AML-193 (cell line): ENCODE measurements around the gene TRAPPC6A.

Source experiments
- DNase-seq, 2 experiments: peaks; one replicate each; lab custom pipeline; 2025; lab: John Stamatoyannopoulos, UW

TRAPPC6A gene

DNA sequence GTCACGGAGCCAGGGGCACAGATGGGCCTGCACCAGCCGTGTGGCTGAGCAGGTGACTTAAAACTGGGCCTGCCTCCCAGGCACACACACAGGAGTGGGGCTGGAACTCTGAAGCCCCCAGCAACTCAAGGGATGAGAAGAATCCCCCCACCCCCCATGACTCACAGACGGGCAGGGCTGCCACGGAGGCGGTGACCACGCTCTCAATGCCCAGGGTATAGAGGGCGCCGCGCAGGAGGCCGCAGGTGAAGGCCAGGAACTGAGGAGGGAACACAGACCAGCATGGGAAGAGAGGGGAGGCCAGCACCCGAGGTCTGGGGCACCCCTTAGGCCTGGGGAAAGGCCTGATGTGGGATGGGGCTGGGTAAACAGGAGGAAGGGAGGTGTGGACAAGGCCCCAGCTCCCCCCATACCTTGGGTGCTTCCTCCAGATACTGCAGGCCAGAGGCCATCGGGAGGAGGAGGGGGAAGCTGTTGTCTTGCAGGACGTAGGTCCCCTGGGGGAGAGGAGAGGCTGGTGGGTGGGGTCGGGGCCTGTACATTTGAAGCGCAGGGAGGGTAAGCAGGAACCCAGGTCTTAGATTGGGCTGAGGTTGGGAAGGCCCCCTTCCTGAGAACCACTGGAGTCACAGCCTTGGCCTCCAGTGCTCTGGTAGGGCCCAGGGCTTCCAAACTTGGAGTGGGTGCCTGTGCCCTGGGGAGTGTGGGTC, 14.1 kb downstream of the TRAPPC6A start:
- no peak for DNase-seq

DNA sequence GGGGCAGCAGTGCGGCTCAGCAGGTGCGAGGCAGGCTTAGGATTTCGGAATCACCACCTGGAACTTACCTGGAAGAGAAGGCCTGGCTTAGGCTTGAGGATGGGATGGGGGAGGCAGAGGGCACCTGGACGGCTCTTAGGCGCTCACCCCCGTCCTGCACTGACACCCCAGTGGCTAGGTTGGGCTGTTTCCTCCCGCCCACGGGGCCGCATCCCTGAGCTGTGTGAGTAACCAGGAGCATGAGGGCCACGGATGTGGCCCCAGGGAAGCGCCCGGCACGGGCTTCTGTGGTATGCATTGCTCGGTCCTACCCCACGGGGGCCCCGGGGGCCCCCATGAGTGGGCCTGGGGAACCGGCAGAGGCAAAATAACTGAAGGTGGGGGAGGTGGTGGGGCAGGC, 14.9 kb downstream of the TRAPPC6A start:
- DNase-seq, result no peak

DNA sequence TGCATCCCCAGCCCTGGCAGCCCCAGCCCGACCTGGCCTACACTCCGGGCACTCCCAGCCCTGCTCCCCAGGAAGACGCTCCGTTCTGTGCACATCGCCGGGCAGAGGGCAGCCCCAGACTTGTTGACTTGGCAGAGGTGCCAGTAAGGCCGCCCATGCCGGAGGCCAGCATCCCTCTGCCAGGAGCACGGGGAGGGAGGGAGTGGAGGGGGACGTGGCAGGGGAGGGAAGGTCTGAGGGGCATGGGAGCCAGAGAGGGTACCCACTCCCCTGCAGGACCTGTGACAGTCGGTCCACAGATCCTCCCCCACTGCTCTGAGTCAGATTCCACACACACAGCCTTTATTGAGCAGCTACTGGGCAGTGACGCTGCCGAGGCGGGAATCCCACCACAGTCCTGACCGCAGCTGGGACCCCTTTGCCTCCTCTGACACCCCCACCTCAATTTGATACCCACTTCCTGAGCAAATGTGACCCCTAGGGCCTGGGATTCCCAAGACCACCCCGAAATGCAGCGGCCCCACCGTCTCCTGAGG, 15.4 kb downstream of the TRAPPC6A start:
- peak; percentile 63 to 96 for DNase-seq

DNA sequence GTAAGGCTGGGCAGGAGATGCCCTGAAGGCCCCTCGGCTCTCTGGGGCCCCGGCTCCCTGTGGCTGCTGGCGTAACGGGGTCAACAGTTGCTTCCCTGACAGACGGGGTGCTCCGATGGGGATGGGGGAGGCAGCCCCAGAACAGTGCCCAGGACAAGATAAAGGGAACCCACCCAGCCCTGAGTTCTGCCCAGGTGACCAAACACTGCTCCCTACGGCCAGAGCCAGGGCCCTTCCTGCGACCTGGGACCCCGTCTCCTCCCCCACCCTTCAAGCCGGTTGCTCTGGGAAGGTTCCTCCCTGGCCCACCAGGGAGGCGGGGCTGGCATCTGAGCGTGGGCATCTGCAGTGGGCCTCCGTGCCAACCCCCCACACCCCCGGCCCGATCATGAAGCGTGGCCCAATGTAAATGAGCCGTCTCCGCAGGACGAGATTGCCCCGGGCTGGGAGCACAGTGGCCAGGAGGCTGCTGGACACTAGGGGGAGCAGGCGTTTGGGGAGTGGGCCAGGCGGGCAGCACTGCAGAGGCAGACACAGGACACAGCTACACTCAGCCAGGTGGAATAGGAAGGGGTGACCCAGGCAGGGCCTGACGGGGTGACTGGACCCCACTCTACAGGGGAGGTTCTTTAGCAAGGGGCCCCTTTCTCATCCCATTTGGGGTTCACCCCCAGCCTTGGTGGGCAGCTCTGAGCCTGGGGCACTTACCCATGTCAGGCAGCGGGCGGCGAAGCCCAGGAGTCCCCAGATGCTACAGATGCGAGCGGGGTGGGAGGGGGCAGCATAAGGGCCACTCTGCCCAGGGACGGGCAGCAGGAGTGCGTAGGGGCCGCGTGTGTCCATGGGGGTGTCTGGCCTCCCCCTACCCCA, 16.1 kb downstream of the TRAPPC6A start:
- DNase-seq, result no peak

DNA sequence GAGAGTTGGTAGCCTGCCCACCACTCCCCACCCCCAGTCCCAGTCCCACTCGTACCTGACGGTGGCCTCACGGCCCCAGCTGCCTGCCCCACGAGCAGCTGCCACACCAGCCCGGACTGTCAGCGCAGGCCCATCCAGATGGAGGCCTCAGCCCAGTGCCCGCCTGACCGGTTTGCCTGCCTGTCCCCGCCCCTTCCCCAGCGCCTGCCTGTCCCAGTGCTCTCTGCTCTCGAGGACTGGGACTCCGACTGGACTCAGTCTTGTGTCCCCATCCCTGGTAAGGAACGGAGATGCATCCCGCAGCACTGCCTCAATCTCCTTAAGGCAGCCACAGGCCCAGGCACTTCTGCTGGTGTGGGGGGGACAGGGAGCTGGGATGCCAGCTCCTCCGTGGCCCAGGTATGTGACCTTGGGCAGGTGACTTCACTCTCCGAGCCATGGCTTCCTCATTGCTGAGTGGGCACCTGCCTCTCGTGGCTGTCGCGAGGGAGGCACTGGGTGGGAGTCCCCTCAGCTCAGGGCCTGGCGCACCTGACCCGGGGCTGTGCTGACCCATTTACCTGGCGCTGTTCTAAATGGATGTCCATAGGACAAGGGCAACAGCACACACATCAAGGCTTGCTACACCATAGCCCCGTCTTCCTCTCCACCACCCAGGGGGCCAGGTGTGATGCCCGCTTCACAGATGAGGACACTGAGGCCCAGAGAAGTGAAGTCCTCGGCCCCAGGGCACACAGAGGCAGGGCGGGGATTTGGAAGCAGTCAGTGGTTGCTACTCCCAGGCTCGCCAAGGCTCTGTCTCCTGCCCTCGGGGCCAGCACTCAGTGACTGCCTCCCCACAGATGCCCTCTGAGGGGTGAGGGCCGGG, 16.9 kb downstream of the TRAPPC6A start, which contains the start of gene NKPD1:
Gene NKPD1 (minus strand): TSS at position 113 of the 868 bp plus-strand sequence. CDS start 832 bp downstream, outside the sequence.
- no peak for DNase-seq

DNA sequence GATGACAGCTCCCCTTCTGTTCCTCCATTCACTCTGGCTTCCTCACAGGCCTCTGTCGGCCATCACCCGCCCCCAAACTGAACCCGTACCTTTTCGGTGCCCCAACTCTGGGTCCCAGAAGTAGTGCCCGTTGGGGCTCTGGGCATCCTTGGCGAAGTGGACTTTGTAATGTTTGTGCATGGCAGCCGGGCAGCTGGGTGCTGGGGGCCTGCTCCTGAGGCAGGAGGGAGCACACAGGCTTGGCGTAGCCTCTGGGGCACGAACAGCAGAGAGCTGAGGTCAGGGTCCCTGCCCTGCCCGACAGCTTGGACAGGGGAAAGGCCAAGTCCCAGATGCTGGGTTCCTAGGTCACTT, 18.1 kb downstream of the TRAPPC6A start:
- no peak for DNase-seq

DNA sequence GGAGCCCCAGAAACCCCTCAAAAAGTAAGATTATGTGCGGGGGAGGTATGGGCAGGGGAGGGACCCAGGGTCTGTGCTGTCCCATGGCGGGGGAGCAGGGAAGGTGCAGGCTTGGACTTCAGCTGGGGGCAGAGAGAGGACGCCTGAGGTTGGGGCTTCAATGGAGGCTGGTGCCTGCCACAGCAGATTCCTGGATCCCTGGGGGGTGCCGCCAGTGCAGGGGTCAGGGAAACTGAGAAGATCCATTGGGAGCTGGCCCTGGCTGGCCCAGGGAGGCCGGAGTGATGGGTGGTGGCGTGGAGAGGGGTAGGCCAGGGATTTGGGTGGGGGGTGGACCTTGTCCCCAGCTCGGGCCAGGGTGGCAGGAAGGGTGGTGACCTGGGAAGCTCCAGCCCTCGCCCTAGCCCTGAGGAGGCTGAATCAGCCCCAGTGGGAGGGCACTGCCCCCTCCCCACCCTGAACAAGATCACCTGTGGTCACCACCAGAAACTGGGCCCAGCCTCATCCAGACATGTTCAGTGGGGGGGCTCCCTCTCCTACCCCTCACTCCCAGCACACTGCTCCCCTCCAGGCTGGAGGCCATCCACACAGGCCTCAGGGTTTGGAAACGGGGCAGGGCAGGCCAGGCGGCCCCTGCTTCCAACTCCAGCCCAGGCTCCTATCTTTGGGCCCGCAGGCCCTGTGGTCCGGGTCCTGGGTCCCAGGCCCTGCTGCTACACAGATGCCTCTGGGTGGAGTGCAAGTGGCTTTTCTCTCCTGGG, 18.6 kb downstream of the TRAPPC6A start:
- DNase-seq, result no peak

DNA sequence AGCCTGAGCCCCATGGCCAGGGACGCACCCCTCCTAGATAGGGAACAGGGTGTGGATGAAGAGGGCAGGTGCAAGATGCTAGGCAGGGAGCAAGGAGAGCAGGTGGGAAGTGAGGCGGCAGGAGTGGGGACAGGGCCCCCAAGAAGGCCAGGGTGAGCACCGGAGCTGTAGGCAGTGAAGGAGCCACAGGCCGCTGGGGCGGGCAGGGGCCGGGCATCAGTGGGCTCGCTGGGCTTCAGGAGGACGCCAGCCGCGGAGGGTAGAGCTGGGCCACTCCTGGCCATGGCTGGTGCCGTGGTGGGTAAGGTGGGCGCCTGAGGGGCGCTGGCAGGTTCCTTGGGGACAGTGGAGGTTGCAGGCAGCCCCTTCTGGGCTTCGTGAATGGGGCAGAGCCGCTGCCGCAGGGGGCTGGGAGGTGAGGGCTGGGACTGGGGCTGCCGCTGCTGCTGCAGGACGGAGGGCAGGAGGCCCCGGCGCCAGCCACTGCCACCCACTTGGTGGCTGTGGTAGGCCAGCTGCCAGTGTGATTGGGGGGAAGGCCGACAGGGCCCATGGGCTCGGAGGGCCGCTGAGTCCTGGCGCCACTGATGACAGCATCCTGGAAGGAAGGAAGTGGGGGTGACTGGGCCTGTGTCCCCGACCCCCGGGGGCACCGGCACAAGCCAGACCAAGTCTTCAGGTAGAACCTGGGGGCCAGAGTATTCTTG, 19.4 kb downstream of the TRAPPC6A start:
- DNase-seq, result no peak

DNA sequence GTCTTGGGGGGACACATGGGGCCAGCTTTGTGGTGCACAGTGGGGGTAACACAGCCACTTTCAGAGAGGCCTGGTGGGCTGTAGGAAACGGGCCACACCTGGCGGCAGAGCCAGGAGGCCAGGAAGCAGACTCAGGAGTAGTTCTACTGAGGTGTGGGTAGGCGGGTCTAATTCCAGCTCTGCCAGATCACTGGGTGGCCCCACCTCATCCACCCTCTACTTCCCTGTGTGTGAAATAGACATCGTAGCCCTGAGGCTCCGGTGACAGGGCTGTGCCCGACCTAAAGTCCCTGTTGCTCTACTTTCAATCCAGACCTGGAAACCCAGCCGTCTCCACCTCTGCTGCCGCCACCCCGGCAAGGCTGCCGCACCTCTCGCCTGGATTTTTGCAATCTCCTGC, 21.3 kb downstream of the TRAPPC6A start:
- no peak for DNase-seq

DNA sequence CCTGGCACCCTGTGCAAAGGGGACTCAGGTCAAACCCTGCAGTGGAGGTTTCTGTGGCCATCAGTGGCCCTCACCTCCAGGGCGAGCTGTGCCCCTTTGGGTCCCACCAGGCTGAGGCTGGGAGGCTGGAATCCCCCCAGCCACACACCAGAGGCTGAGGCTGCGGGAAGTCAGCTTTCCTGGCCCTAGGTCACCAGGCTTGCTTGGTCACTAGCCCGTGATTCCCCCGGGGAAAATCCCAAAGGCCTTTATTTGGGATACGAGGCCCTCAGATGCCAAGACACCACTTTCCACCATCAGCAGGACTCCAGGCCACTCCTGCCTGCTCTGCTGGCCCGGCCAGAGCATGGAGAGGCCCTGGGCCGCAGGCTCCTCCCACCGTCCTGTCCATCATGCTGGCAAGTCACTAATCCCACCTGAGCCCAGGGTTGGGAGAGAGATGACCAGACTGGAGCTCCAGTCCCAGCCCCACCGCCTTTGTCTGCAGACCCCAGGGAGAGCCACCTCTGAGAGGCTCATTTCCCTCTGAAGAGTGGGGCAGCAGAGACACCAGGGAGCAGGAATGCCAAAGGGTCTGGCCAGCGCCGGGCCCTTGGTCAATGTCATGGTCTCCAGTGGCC, 21.9 kb downstream of the TRAPPC6A start:
- no peak for DNase-seq

DNA sequence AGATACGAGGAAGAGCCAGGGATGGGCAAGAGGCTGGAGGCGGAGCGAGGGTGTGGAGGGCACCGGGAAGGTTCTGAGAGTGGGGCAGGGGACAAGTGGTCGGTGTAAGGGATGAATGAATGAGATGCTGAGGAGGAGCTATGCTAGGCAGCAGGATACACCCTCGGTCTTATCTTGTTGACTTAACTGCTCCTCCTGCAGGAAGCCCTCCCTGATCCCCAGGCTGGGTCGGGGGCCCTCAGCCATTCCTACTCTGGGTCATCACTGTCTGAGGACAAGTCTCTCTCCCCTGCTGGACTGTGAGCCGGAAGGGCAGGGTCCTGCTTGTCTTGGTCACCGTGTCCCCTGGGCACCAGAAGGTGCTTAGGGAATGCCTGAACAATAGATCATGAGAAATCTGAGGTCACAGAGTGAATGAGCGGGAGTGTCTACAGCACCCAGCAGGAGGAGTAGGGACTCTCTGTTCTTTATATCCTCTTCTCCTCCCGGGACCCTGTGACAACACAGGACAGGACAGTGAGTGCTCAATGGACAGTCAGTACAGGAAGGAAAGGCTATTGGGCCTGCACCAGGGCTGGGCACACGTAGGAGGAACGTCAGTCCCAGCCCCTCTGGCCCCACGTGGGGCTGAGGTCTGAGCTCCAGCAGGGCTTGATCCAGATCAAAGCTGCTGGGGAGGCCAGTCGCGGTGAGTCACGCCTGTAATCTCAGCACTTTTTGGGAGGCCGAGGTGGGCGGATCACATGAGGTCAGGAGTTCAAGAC, 23.8 kb downstream of the TRAPPC6A start:
- no peak for DNase-seq

DNA sequence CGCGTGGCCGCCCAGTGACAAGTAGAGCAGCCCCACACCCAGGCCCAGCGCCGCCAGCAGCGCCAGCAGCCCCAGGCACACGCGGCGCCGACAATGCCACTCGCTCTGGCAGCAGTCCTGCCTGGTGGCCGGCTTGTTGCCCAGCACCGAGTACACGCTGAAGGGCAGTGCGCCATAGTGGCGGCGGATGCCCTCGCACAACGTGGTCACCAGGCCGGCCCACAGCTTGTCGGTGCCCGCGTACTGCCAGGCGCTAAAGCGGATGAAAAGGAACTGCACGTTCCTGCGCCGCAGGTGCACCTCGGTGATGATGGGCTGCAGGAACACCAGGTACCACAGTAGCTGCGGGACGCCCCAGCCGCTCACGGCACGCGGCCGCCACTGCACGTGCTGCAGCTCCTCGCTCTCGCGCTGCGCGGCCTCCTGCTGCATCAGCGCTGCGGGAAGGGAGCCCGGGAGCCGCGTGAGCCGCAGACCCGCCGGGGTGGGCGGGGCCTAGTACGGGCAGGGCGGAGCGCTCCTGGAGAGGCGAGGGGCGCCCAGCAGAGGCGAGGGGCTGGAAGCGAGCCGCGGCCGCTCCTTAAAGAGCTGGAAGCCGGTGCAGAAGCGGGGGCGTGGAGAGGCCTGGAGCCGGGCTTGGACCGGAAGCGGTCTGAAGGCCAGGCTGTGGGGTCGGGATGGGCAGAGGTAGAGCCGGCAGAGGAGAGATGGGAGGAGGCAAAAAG, 24.5 kb downstream of the TRAPPC6A start:
- no peak for DNase-seq

DNA sequence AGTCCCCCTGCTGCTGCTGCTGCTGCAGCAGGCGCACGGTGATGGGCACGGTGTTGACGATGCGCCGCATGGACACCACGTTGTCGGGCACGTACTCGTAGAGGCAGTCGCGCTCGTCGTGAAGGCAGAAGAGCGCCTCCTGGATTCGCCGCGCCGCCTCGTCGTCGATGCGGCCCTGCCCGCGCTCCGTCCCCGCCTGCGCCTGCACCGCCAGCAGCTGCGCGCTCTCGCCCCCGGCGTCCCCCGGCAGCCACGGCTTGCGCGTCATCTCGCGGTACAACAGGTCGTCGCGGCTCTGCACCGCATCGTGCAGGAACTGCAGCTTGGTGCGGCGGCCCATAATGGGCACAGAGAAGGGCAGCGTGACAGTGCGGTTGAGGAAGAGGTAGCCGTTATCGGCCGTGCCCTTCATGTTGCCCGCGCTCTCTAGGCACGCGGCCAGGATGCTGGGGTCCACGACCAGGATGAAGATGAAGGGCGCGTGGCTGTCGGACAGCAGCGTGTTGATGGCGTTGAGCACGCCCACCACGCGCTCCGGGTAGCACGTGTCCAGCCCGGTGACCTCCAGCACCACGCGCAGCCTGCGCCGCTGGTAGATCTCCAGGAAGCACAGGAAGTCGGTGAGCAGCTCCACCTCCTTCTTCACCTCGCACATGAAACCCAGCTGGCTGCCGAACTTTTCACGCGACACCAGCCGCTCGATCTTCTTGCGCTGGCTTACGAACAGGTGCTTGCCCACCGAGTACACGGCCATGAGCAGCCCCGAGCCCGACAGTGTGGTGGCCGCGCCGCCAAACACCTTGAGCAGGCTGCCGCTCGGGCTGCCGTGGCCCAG, 25.3 kb downstream of the TRAPPC6A start:
- no peak for DNase-seq

DNA sequence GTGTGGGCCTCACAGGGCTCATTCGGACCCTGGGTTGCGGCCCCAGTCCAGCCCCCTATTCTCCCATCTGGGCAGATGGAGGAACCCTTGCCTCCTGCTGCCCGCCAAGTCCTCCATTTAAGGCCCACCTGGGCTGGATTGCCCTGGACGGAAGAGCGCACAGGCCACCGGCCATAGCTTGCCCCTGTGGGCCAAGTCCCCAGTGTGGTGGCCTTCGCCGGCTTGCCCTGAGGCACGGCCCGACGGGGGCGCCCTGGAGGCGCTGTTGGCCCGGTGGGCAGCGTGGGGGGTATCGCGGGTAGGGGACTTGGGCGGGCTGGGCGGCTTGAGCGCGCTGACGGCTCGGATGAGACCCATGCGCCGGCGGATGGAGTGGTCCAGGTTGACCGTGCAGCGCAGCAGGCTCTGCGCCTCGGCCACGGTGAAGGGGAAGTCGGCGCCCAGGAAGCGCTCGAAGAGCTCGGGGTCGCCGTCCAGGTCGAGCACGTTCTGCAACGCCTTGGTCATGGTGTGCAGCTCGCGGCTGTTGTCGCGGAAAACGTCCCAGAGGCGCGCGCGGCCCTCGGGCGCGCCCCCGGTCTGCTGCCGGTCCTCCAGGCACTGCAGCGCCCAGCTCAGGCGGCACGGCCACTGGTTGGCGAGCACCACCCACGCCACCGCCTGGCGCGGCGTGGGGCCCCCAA, 26.1 kb downstream of the TRAPPC6A start:
- DNase-seq, result no peak

DNA sequence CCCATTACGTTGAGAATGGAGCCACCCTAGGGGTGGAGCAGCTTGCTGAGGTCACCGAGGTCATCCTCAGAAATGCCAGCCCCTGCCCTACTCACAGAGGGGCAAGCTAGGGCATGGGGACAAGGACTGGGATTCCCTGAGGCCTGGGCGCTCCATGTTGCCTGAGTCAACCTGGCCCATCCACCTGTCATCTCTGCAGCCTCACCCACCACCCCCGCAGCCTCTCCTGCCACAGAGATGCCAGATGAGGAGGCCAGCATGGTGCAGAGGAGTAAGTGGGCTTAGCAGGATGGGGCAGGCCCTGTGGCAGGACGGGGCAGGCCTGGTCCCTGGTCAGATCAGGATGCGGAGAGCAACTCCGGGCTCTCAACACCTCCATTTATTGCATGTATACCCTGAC, 26.7 kb downstream of the TRAPPC6A start:
- no peak for DNase-seq

DNA sequence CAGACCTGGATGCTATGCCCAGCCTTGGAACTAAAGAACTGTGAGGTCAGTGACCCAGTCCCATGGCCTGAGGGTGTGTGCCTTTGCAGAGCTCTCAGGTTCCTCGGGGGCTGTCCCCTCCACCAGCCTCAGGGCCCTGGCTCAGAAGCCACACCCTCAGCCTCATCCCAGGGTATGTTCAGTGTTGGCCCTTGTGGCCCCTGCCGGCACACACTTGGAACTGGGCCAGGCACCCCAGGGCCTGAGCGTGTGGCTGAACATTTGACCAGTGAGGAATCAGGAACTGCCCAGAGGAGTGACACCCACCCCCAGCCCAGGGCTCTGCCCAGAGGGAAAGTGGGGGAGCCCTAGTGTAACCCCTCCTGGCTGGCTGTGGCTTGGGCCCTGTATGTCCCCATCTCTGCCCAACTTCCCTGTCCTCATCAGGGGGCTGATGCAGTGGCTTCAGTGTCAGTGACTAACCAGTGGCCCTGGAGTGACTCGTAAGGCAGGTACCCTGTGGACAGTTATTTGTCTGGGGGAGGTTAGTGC, 27.2 kb downstream of the TRAPPC6A start:
- no peak for DNase-seq

DNA sequence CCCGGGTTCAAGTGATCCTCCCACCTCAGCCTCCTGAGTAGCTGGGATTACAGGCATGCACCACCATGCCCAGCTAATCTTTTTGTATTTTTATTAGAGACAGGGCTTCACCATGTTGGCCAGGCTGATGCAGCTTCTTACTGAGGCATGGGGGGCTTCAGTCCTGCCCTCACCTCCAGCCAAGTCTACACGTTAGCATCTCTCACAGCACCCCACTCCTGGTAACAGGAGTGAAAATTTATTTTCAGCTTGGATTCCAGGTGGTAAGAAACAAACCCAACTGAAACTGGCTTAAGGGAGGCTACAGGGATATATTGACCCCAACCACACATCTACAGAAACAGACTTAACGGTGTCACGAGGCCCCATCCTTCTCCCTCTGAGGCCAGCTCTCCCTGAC, 27.9 kb downstream of the TRAPPC6A start:
- DNase-seq, result no peak
